SK-N-SH treated with all-trans-retinoic acid at 6 μM for 48 hours (cell line): Measurements from ENCODE around the gene EARS2.

ENCODE experiments used
- ATAC-seq: fragments of 200-7000 bp; cut with Tn5 transposase; 3 replicates; pipeline ENCODE4 v1.9.1; 2020; ENCODE audit warnings: mild to moderate bottlenecking, moderate library complexity
- ARNTL ChIP-seq: fragments of 450-650 bp; formaldehyde crosslinking; IDR thresholded peaks from 2 replicates; pipeline ENCODE4 v1.5.0; 2020; ENCODE audit warnings: low read depth, mild to moderate bottlenecking, moderate library complexity, borderline replicate concordance
- BACH2 ChIP-seq: fragments of 250-450 bp; sonication (Bioruptor Pico); IDR thresholded peaks from 2 replicates; pipeline ENCODE4 v1.9.0; 2021; ENCODE audit warnings: mild to moderate bottlenecking, borderline replicate concordance
- CSDC2 ChIP-seq: fragments of 250-450 bp; sonication (Bioruptor Pico); IDR thresholded peaks from 2 replicates; pipeline ENCODE4 v1.5.0; 2020; ENCODE audit warnings: mild to moderate bottlenecking, moderate library complexity
- ESRRG ChIP-seq: fragments of 250-450 bp; sonication (Bioruptor Pico); IDR thresholded peaks from 2 replicates; pipeline ENCODE4 v1.6.1; 2021; ENCODE audit warnings: mild to moderate bottlenecking
- GLIS3 ChIP-seq: fragments of 250-450 bp; sonication (Bioruptor Pico); IDR thresholded peaks from 2 replicates; pipeline ENCODE4 v1.5.0; 2020; ENCODE audit warnings: mild to moderate bottlenecking, moderate library complexity
- OSR1 ChIP-seq: fragments of 250-450 bp; sonication (Bioruptor Pico); IDR thresholded peaks from 2 replicates; pipeline ENCODE4 v1.8.0; 2022; ENCODE audit warnings: moderate library complexity, mild to moderate bottlenecking, inconsistent platforms
- POU6F1 ChIP-seq: fragments of 250-450 bp; sonication (Bioruptor Pico); IDR thresholded peaks from 2 replicates; pipeline ENCODE4 v1.8.0; 2021; ENCODE audit warnings: low read depth, mild to moderate bottlenecking, moderate library complexity, borderline replicate concordance
- RARB ChIP-seq: fragments of 250-450 bp; sonication (Bioruptor Pico); IDR thresholded peaks from 2 replicates; pipeline ENCODE4 v1.8.0; 2021; ENCODE audit warnings: mild to moderate bottlenecking, moderate library complexity
- SNAI2 ChIP-seq: fragments of 250-450 bp; sonication (Bioruptor Pico); IDR thresholded peaks from 2 replicates; pipeline ENCODE4 v1.5.0; 2020; ENCODE audit warnings: mild to moderate bottlenecking, moderate library complexity
- TCF4 ChIP-seq: fragments of 250-450 bp; sonication (Bioruptor Pico); IDR thresholded peaks from 2 replicates; pipeline ENCODE4 v1.8.0; 2021; ENCODE audit warnings: mild to moderate bottlenecking, moderate library complexity, borderline replicate concordance
- TOX ChIP-seq: fragments of 250-450 bp; sonication (Bioruptor Pico); IDR thresholded peaks from 2 replicates; pipeline ENCODE4 v1.8.0; 2021; ENCODE audit warnings: mild to moderate bottlenecking, moderate library complexity, borderline replicate concordance
- ZFP30 ChIP-seq: fragments of 450-650 bp; formaldehyde crosslinking; IDR thresholded peaks from 2 replicates; pipeline ENCODE4 v1.5.0; 2022; ENCODE audit warnings: mild to moderate bottlenecking, moderate library complexity
- ZNF565 ChIP-seq: fragments of 450-650 bp; formaldehyde crosslinking; conservative IDR thresholded peaks from 2 replicates; pipeline ENCODE4 v1.5.0; 2020; ENCODE audit warnings: low read depth, mild to moderate bottlenecking, moderate library complexity
- ZNF70 ChIP-seq: fragments of 450-650 bp; formaldehyde crosslinking; IDR thresholded peaks from 2 replicates; pipeline ENCODE4 v1.5.0; 2020; ENCODE audit warnings: mild to moderate bottlenecking, moderate library complexity
- ZNF8 ChIP-seq: fragments of 450-650 bp; formaldehyde crosslinking; IDR thresholded peaks from 2 replicates; pipeline ENCODE4 v1.5.0; 2020; ENCODE audit warnings: mild to moderate bottlenecking, moderate library complexity
- TF ChIP-seq, protein P1 (sequence below): fragments of 250-450 bp; sonication (Bioruptor Pico); IDR thresholded peaks from 2 replicates; pipeline ENCODE4 v1.8.0; 2020; ENCODE audit warnings: mild to moderate bottlenecking, moderate library complexity, borderline replicate concordance
- TF ChIP-seq, protein P2 (sequence below): fragments of 250-450 bp; sonication (Bioruptor Pico); IDR thresholded peaks from 2 replicates; pipeline ENCODE4 v1.5.1; 2020; ENCODE audit warnings: low read depth, mild to moderate bottlenecking, moderate library complexity
- TF ChIP-seq, protein P3 (sequence below): fragments of 250-450 bp; sonication (Bioruptor Pico); IDR thresholded peaks from 2 replicates; pipeline ENCODE4 v1.5.1; 2021; ENCODE audit warnings: mild to moderate bottlenecking, moderate library complexity

The EARS2 gene

GRCh38 chr16:23571895-23572294, 14.7 kb upstream of the EARS2 start:
- TF ChIP-seq POU6F1 (CRISPR knock-in tag) (no peak), BACH2 (no peak), GLIS3 (CRISPR knock-in tag) (no peak)
- TF ChIP-seq, protein P1, sequence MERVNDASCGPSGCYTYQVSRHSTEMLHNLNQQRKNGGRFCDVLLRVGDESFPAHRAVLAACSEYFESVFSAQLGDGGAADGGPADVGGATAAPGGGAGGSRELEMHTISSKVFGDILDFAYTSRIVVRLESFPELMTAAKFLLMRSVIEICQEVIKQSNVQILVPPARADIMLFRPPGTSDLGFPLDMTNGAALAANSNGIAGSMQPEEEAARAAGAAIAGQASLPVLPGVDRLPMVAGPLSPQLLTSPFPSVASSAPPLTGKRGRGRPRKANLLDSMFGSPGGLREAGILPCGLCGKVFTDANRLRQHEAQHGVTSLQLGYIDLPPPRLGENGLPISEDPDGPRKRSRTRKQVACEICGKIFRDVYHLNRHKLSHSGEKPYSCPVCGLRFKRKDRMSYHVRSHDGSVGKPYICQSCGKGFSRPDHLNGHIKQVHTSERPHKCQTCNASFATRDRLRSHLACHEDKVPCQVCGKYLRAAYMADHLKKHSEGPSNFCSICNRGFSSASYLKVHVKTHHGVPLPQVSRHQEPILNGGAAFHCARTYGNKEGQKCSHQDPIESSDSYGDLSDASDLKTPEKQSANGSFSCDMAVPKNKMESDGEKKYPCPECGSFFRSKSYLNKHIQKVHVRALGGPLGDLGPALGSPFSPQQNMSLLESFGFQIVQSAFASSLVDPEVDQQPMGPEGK, result no peak

GRCh38 chr16:23570992-23571632, 14.0 kb upstream of the EARS2 start:
- ATAC-seq, result no peak; the same call in 2 of the 3 replicates
- TF ChIP-seq CSDC2, result no peak
- no peak for TF ChIP-seq TCF4
- TF ChIP-seq, protein P2, sequence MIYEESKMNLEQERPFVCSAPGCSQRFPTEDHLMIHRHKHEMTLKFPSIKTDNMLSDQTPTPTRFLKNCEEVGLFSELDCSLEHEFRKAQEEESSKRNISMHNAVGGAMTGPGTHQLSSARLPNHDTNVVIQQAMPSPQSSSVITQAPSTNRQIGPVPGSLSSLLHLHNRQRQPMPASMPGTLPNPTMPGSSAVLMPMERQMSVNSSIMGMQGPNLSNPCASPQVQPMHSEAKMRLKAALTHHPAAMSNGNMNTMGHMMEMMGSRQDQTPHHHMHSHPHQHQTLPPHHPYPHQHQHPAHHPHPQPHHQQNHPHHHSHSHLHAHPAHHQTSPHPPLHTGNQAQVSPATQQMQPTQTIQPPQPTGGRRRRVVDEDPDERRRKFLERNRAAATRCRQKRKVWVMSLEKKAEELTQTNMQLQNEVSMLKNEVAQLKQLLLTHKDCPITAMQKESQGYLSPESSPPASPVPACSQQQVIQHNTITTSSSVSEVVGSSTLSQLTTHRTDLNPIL, result no peak
- TF ChIP-seq BACH2, result no peak

More at GRCh38 chr16:23571895-23572294, 14.7 kb upstream of the EARS2 start:
- ATAC-seq, result no peak

DNA sequence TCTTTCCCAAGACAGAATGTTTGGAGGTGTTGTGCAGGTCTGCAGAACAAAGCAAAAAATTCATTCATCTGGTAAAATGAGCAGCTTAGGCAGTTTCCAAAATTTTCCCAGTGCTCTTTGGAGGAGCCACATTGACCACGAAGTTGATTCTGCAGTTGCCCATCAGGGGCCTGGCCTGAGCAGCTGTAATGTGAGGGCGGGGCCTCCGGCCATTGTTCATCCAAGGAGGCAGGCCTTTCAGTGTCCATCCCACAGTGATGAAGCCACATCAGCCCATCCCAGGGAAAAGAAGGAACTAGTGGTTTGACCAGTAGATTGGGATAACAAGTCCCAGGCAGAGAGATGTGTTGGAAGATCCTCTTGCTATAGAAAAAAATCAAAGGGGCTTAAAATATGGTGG, 10.5 kb upstream of the EARS2 start:
- TF ChIP-seq, protein P3, sequence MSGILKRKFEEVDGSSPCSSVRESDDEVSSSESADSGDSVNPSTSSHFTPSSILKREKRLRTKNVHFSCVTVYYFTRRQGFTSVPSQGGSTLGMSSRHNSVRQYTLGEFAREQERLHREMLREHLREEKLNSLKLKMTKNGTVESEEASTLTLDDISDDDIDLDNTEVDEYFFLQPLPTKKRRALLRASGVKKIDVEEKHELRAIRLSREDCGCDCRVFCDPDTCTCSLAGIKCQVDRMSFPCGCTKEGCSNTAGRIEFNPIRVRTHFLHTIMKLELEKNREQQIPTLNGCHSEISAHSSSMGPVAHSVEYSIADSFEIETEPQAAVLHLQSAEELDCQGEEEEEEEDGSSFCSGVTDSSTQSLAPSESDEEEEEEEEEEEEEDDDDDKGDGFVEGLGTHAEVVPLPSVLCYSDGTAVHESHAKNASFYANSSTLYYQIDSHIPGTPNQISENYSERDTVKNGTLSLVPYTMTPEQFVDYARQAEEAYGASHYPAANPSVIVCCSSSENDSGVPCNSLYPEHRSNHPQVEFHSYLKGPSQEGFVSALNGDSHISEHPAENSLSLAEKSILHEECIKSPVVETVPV (CRISPR knock-in tag), result no peak
- TF ChIP-seq TOX (CRISPR knock-in tag), result no peak
- no peak for TF ChIP-seq ZFP30 (CRISPR knock-in tag)
- TF ChIP-seq TCF4, result no peak
- no peak for TF ChIP-seq ZNF565
- TF ChIP-seq RARB (CRISPR knock-in tag), result no peak
- TF ChIP-seq, protein P2, result no peak
- TF ChIP-seq ZNF70 (CRISPR knock-in tag), result no peak
- no peak for TF ChIP-seq ESRRG (CRISPR knock-in tag)
- TF ChIP-seq ARNTL, result no peak
- no peak for TF ChIP-seq BACH2
- TF ChIP-seq SNAI2 (CRISPR knock-in tag), result no peak
- TF ChIP-seq POU6F1 (CRISPR knock-in tag), result no peak
- TF ChIP-seq CSDC2, result no peak
- ATAC-seq, result no peak

GRCh38 chr16:23566724-23567123, 9.6 kb upstream of the EARS2 start:
- no peak for ATAC-seq
- TF ChIP-seq ZNF565 (no peak), SNAI2 (CRISPR knock-in tag) (no peak), CSDC2 (no peak), ARNTL (no peak), ZNF70 (CRISPR knock-in tag) (no peak), BACH2 (no peak), OSR1 (CRISPR knock-in tag) (no peak), ZNF8 (no peak), RARB (CRISPR knock-in tag) (no peak)
- TF ChIP-seq, protein P2, result no peak
